ENCODE results near the gene PTPN1. TPM values are rescaled to one million over a fixed set of nuclear protein-coding genes. Genes with fewer than 3 reads are reported as not detected.
A peak's percentile ranks its signal among the peaks of the same experiment; 100 is the strongest.

Gene PTPN1
- total and polyA plus RNA-seq, 2 of the 13 experiments (the other 11 are each of a cell fraction or from before 2014, with no cell fraction given), result 17.7 to 37.2 TPM

- TF ChIP-seq SNAPC2 (CRISPR knock-in tag; IDR thresholded peaks at IDR 0.05) (no peak), THYN1 (CRISPR knock-in tag; IDR thresholded peaks at IDR 0.05; ENCODE audit: borderline replicate concordance, low read depth) (no peak), ZBTB14 (CRISPR knock-in tag; IDR thresholded peaks at IDR 0.05) (no peak), RBFOX2 (IDR thresholded peaks at IDR 0.05; ENCODE audit: low read depth, low read length) (no peak), ZNF333 (CRISPR knock-in tag; IDR thresholded peaks at IDR 0.05; ENCODE audit: borderline replicate concordance) (peak; percentile 90; the same call in 1 of the 2 replicates), GATAD2A (CRISPR knock-in tag; IDR thresholded peaks at IDR 0.05) (peak; percentile 47), NCOA1 (CRISPR knock-in tag; IDR thresholded peaks at IDR 0.05) (no peak), ZNF460 (CRISPR knock-in tag; IDR thresholded peaks at IDR 0.05; ENCODE audit: borderline replicate concordance) (no peak), ZNF138 (CRISPR knock-in tag; IDR thresholded peaks at IDR 0.05; ENCODE audit: low read depth) (no peak), RBAK (CRISPR knock-in tag; IDR thresholded peaks at IDR 0.05) (no peak), ZHX2 (IDR thresholded peaks at IDR 0.05; ENCODE audit: low read depth) (no peak), ZHX2 (CRISPR knock-in tag; IDR thresholded peaks at IDR 0.05; ENCODE audit: borderline replicate concordance) (no peak), RORA (CRISPR knock-in tag; IDR thresholded peaks at IDR 0.05) (no peak), ZNF720 (CRISPR knock-in tag; IDR thresholded peaks at IDR 0.05) (no peak), ARHGAP35 (CRISPR knock-in tag; IDR thresholded peaks at IDR 0.05; ENCODE audit: borderline replicate concordance) (no peak; the same call in 1 of the 2 replicates), MYC (CRISPR knock-in tag; IDR thresholded peaks at IDR 0.05; ENCODE audit: borderline replicate concordance) (peak; percentile 18; the same call in 1 of the 2 replicates), ZNF512B (CRISPR knock-in tag; IDR thresholded peaks at IDR 0.05; ENCODE audit: borderline replicate concordance) (no peak), ZNF780A (CRISPR knock-in tag; IDR thresholded peaks at IDR 0.05) (no peak), ZSCAN22 (CRISPR knock-in tag; IDR thresholded peaks at IDR 0.05) (no peak), CCAR2 (optimal IDR thresholded peaks at IDR 0.05; ENCODE audit: low read depth, low read length) (no peak), ZNF678 (CRISPR knock-in tag; IDR thresholded peaks at IDR 0.05) (no peak)
Observed at GRCh38 chr20:50580016-50580747, 70.0 kb downstream of the PTPN1 start (continued).
